ENCODE data around the gene ST8SIA6. TPM values are rescaled to one million over a fixed set of nuclear protein-coding genes. Genes with fewer than 3 reads are reported as not detected.
"Not testable (repeated sequence)": the region's sequence is repeated elsewhere in the genome, so short reads cannot be mapped to it uniquely, and the experiment has no call there.

ST8SIA6 gene
- under 1 TPM in 1 of 2 donors, not detected in 1; 0.30 TPM for total RNA-seq

GRCh38 chr10:17454161-17455014, at the start of gene ST8SIA6:
Gene ST8SIA6 (minus strand): TSS chr10:17454595. CDS start chr10:17454255, 340 bp downstream.
- DNase-seq (peak; percentile 60 to 66), ATAC-seq (replicated peaks in 1 of 2) (peak; percentile 74 to 75)
- H3K4me3 Mint-ChIP-seq, result peak within 1 kb of the TSS; percentile 90
- H3K27me3 Mint-ChIP-seq (ENCODE audit: low read depth), result peaks cover 51% of the 10 kb centered on the region
- no peaks in the 10 kb centered on the region for H3K9me3 Mint-ChIP-seq
- H3K27ac Mint-ChIP-seq, result no peak within 1 kb of the TSS
- H3K36me3 Mint-ChIP-seq (ENCODE audit: insufficient read depth in 2 of 2), result peaks cover 2 to 4% of the 10 kb centered on the region in 2 donors
- peaks cover 5% of the 10 kb centered on the region for H3K4me1 Mint-ChIP-seq (ENCODE audit: low read depth)

- Mint-ChIP-seq H3K9me3 (peaks cover 0 to 7% of the 10 kb centered on the region in 2 donors), H3K27ac (no peak overlapping the region), H3K4me1 (ENCODE audit: low read depth) (peaks cover 34% of the 10 kb centered on the region), H3K4me3 (no peak overlapping the region), H3K27me3 (ENCODE audit: low read depth) (no peaks in the 10 kb centered on the region), H3K36me3 (ENCODE audit: insufficient read depth in 2 of 2) (peaks cover 3 to 9% of the 10 kb centered on the region in 2 donors)
- no peak for DNase-seq
- ATAC-seq (replicated peaks in 1 of 2), result no peak
Measured at GRCh38 chr10:17503795-17504194, 49.4 kb upstream of the ST8SIA6 start.

GRCh38 chr10:17502814-17503213, 48.4 kb upstream of the ST8SIA6 start:
- DNase-seq (no peak), ATAC-seq (replicated peaks in 1 of 2) (no peak)
- no peaks in the 10 kb centered on the region for H3K27me3 Mint-ChIP-seq (ENCODE audit: low read depth)
- no peak overlapping the region for H3K4me3 Mint-ChIP-seq
- peaks cover 26% of the 10 kb centered on the region for H3K4me1 Mint-ChIP-seq (ENCODE audit: low read depth)
- H3K36me3 Mint-ChIP-seq (ENCODE audit: insufficient read depth in 2 of 2), result peaks cover 3 to 5% of the 10 kb centered on the region in 2 donors
- peaks cover 0 to 3% of the 10 kb centered on the region in 2 donors for H3K9me3 Mint-ChIP-seq
- no peak overlapping the region for H3K27ac Mint-ChIP-seq

GRCh38 chr10:17499014-17499413, 44.6 kb upstream of the ST8SIA6 start:
- not testable (repeated sequence) for H3K36me3 Mint-ChIP-seq (ENCODE audit: insufficient read depth in 2 of 2); H3K27ac Mint-ChIP-seq; H3K4me3 Mint-ChIP-seq; DNase-seq; H3K9me3 Mint-ChIP-seq; H3K27me3 Mint-ChIP-seq (ENCODE audit: low read depth); ATAC-seq (replicated peaks in 1 of 2); H3K4me1 Mint-ChIP-seq (ENCODE audit: low read depth)

- Mint-ChIP-seq H3K4me3 (no peak overlapping the region), H3K4me1 (ENCODE audit: low read depth) (no peaks in the 10 kb centered on the region), H3K9me3 (peaks cover 0 to 2% of the 10 kb centered on the region in 2 donors), H3K27ac (no peak overlapping the region), H3K27me3 (ENCODE audit: low read depth) (no peaks in the 10 kb centered on the region), H3K36me3 (ENCODE audit: insufficient read depth in 2 of 2) (no peaks in the 10 kb centered on the region)
- ATAC-seq (replicated peaks in 1 of 2), result no peak
- DNase-seq, result no peak
Measured at GRCh38 chr10:17497446-17498030, 43.1 kb upstream of the ST8SIA6 start.

GRCh38 chr10:17494626-17495260, 40.3 kb upstream of the ST8SIA6 start:
- no peaks in the 10 kb centered on the region for H3K27me3 Mint-ChIP-seq (ENCODE audit: low read depth)
- no peak overlapping the region for H3K27ac Mint-ChIP-seq

GRCh38 chr10:17488848-17489247, 34.5 kb upstream of the ST8SIA6 start:
- no peak for ATAC-seq (replicated peaks in 1 of 2)
- H3K27ac Mint-ChIP-seq, result no peak overlapping the region
- no peaks in the 10 kb centered on the region for H3K36me3 Mint-ChIP-seq (ENCODE audit: insufficient read depth in 2 of 2)
- no peak overlapping the region for H3K4me3 Mint-ChIP-seq
- no peak for DNase-seq
- H3K4me1 Mint-ChIP-seq (ENCODE audit: low read depth), result no peaks in the 10 kb centered on the region
- no peaks in the 10 kb centered on the region for H3K27me3 Mint-ChIP-seq (ENCODE audit: low read depth)
- peaks cover 0 to 2% of the 10 kb centered on the region in 2 donors for H3K9me3 Mint-ChIP-seq

More at GRCh38 chr10:17494626-17495260, 40.3 kb upstream of the ST8SIA6 start:
- H3K4me3 Mint-ChIP-seq, result no peak overlapping the region
- no peak for DNase-seq
- no peaks in the 10 kb centered on the region for H3K9me3 Mint-ChIP-seq
- no peaks in the 10 kb centered on the region for H3K36me3 Mint-ChIP-seq (ENCODE audit: insufficient read depth in 2 of 2)
- no peak for ATAC-seq (replicated peaks in 1 of 2)
- H3K4me1 Mint-ChIP-seq (ENCODE audit: low read depth), result no peaks in the 10 kb centered on the region

GRCh38 chr10:17483079-17483478, 28.7 kb upstream of the ST8SIA6 start:
- DNase-seq, result no peak
- H3K27me3 Mint-ChIP-seq (ENCODE audit: low read depth), result no peaks in the 10 kb centered on the region
- peaks cover 0 to 2% of the 10 kb centered on the region in 2 donors for H3K9me3 Mint-ChIP-seq
- no peak overlapping the region for H3K27ac Mint-ChIP-seq
- no peak overlapping the region for H3K4me3 Mint-ChIP-seq
- ATAC-seq (replicated peaks in 1 of 2), result no peak
- peaks cover 0 to 1% of the 10 kb centered on the region in 2 donors for H3K36me3 Mint-ChIP-seq (ENCODE audit: insufficient read depth in 2 of 2)
- H3K4me1 Mint-ChIP-seq (ENCODE audit: low read depth), result peaks cover 5% of the 10 kb centered on the region

GRCh38 chr10:17479822-17480221, 25.4 kb upstream of the ST8SIA6 start:
- H3K4me1 Mint-ChIP-seq (ENCODE audit: low read depth), result peaks cover 13% of the 10 kb centered on the region
- no peak overlapping the region for H3K27ac Mint-ChIP-seq
- H3K36me3 Mint-ChIP-seq (ENCODE audit: insufficient read depth in 2 of 2), result peaks cover 0 to 1% of the 10 kb centered on the region in 2 donors
- ATAC-seq (replicated peaks in 1 of 2) (no peak), DNase-seq (no peak)
- no peak overlapping the region for H3K4me3 Mint-ChIP-seq
- no peaks in the 10 kb centered on the region for H3K9me3 Mint-ChIP-seq
- H3K27me3 Mint-ChIP-seq (ENCODE audit: low read depth), result peaks cover 4% of the 10 kb centered on the region

GRCh38 chr10:17479015-17479615, 24.7 kb upstream of the ST8SIA6 start:
- Mint-ChIP-seq H3K36me3 (ENCODE audit: insufficient read depth in 2 of 2) (peaks cover 0 to 1% of the 10 kb centered on the region in 2 donors), H3K4me3 (no peak overlapping the region), H3K4me1 (ENCODE audit: low read depth) (peaks cover 16% of the 10 kb centered on the region), H3K27me3 (ENCODE audit: low read depth) (peaks cover 8% of the 10 kb centered on the region), H3K9me3 (no peaks in the 10 kb centered on the region), H3K27ac (no peak overlapping the region)
- ATAC-seq (replicated peaks in 1 of 2) (no peak), DNase-seq (no peak)

- peaks cover 22% of the 10 kb centered on the region for H3K4me1 Mint-ChIP-seq (ENCODE audit: low read depth)
- H3K27me3 Mint-ChIP-seq (ENCODE audit: low read depth), result peaks cover 15% of the 10 kb centered on the region
Measured at GRCh38 chr10:17476073-17476472, 21.7 kb upstream of the ST8SIA6 start.

GRCh38 chr10:17475661-17476060, 21.3 kb upstream of the ST8SIA6 start:
- peaks cover 22% of the 10 kb centered on the region for H3K4me1 Mint-ChIP-seq (ENCODE audit: low read depth)
- H3K4me3 Mint-ChIP-seq, result no peak overlapping the region
- ATAC-seq (replicated peaks in 1 of 2) (no peak), DNase-seq (no peak)
- peaks cover 15% of the 10 kb centered on the region for H3K27me3 Mint-ChIP-seq (ENCODE audit: low read depth)
- no peaks in the 10 kb centered on the region for H3K36me3 Mint-ChIP-seq (ENCODE audit: insufficient read depth in 2 of 2)
- no peak overlapping the region for H3K27ac Mint-ChIP-seq
- H3K9me3 Mint-ChIP-seq, result peaks cover 0 to 1% of the 10 kb centered on the region in 2 donors

More at GRCh38 chr10:17476073-17476472, 21.7 kb upstream of the ST8SIA6 start:
- Mint-ChIP-seq H3K36me3 (ENCODE audit: insufficient read depth in 2 of 2) (no peaks in the 10 kb centered on the region), H3K9me3 (peaks cover 0 to 1% of the 10 kb centered on the region in 2 donors), H3K4me3 (no peak overlapping the region), H3K27ac (no peak overlapping the region)
- ATAC-seq (replicated peaks in 1 of 2) (no peak), DNase-seq (no peak)
